Measurements from ENCODE around the gene ONECUT1.
"Not testable (repeated sequence)": the region's sequence is repeated elsewhere in the genome, so short reads cannot be mapped to it uniquely, and the experiment has no call there.

GRCh38 chr15:52824169-52824942 lies 34.2 kb upstream of the ONECUT1 start:
- not testable (repeated sequence) for TF ChIP-seq CTCF (IDR thresholded peaks at IDR 0.05 in 4 of 5, conservative IDR thresholded peaks at IDR 0.05 in 1 of 5); POLR2A (IDR thresholded peaks at IDR 0.05)

All from gastrocnemius medialis (tissue), 4 donors.